Measurements from ENCODE around the gene EHHADH.
"Not testable (repeated sequence)": the region's sequence is repeated elsewhere in the genome, so short reads cannot be mapped to it uniquely, and the experiment has no call there.

EHHADH gene

GRCh38 chr3:185250653-185251052, 3.2 kb downstream of the EHHADH start:
- DNase-seq, result no peak

- no peak for DNase-seq
These were observed 3.6 kb downstream of the EHHADH start for GRCh38 chr3:185250247-185250646.

- DNase-seq, result no peak
These were observed 11.2 kb downstream of the EHHADH start for GRCh38 chr3:185242642-185243041.

- no peak for DNase-seq
These were observed 16.9 kb downstream of the EHHADH start for GRCh38 chr3:185236969-185237368.

- DNase-seq, result no peak
These were observed 20.5 kb downstream of the EHHADH start for GRCh38 chr3:185233328-185233727.

GRCh38 chr3:185226526-185226925, 27.3 kb downstream of the EHHADH start:
- DNase-seq, result not testable (repeated sequence)

GRCh38 chr3:185225523-185225922, 28.3 kb downstream of the EHHADH start:
- DNase-seq, result no peak

- no peak for DNase-seq
These were observed 28.8 kb downstream of the EHHADH start for GRCh38 chr3:185225080-185225479.

- no peak for DNase-seq
These were observed 32.6 kb downstream of the EHHADH start for GRCh38 chr3:185221203-185221602.

GRCh38 chr3:185216607-185216958, 37.3 kb downstream of the EHHADH start:
- no peak for DNase-seq

- peak; percentile 23 for DNase-seq
These were observed 37.8 kb downstream of the EHHADH start for GRCh38 chr3:185215873-185216606.

- DNase-seq, result no peak
These were observed 41.3 kb downstream of the EHHADH start for GRCh38 chr3:185212559-185212958.

GRCh38 chr3:185212086-185212485, 41.8 kb downstream of the EHHADH start:
- DNase-seq, result no peak

GRCh38 chr3:185210621-185211142, 43.2 kb downstream of the EHHADH start:
- no peak for DNase-seq

GRCh38 chr3:185208823-185209222, 45.0 kb downstream of the EHHADH start:
- no peak for DNase-seq

GRCh38 chr3:185207931-185208746, 45.7 kb downstream of the EHHADH start:
- no peak for DNase-seq

- no peak for DNase-seq
These were observed 46.4 kb downstream of the EHHADH start for GRCh38 chr3:185207481-185207880.

GRCh38 chr3:185205865-185206264, 48.0 kb downstream of the EHHADH start:
- DNase-seq, result no peak

GRCh38 chr3:185204894-185205293, 49.0 kb downstream of the EHHADH start:
- no peak for DNase-seq

- DNase-seq, result no peak
These were observed 53.2 kb downstream of the EHHADH start for GRCh38 chr3:185200639-185201038.

- no peak for DNase-seq
These were observed 54.2 kb downstream of the EHHADH start for GRCh38 chr3:185199671-185200070.

- no peak for DNase-seq
These were observed 54.6 kb downstream of the EHHADH start for GRCh38 chr3:185199206-185199605.

GRCh38 chr3:185197068-185197467, 56.8 kb downstream of the EHHADH start:
- DNase-seq, result no peak

- no peak for DNase-seq
These were observed 58.2 kb downstream of the EHHADH start for GRCh38 chr3:185195652-185196051.

Measured in suppressor macrophage treated with lipopolysaccharide for 4 hours (primary cell).